WTC11 (cell line): ENCODE results near the gene CPT1C. TPM values are rescaled to one million over a fixed set of nuclear protein-coding genes. Genes with fewer than 3 reads are reported as not detected.

ENCODE experiments used
- ATAC-seq: fragments of 200-7000 bp; cut with Tn5 transposase; 2 replicates; pipeline ENCODE4 v1.10.0; 2021; ENCODE audit warnings: mild to moderate bottlenecking, moderate library complexity
- CTCF ChIA-PET: fragments of 300-600 bp; sonication (Branson Sonifier 250); formaldehyde crosslinking; loops from one replicate; lab custom pipeline; 2021; ENCODE audit warnings: antibody characterized with exemption; lab: Charles Lee
- POLR2A ChIA-PET: fragments of 350-600 bp; sonication (Branson Sonifier 250); formaldehyde crosslinking; loops from one replicate; lab custom pipeline; 2021; ENCODE audit warnings: antibody characterized with exemption; lab: Charles Lee
- DNase-seq: peaks from one replicate; pipeline ENCODE4 v3.0.0; 2021; ENCODE audit warnings: low spot score
- H3K27ac Mint-ChIP-seq: 2 replicates; pipeline ENCODE4 v1.8.0; 2021; ENCODE audit warnings: mixed read lengths
- H3K27me3 Mint-ChIP-seq: 2 replicates; pipeline ENCODE4 v1.8.0; 2021; ENCODE audit warnings: low read depth, mild to moderate bottlenecking, moderate library complexity, mixed read lengths
- H3K36me3 Mint-ChIP-seq: 2 replicates; pipeline ENCODE4 v1.8.0; 2021; ENCODE audit warnings: mixed read lengths
- H3K4me1 Mint-ChIP-seq: 2 replicates; pipeline ENCODE4 v1.8.0; 2022; ENCODE audit warnings: mixed read lengths
- H3K4me3 Mint-ChIP-seq: 2 replicates; pipeline ENCODE4 v1.8.0; 2021; ENCODE audit warnings: mild to moderate bottlenecking, moderate library complexity, mixed read lengths
- H3K9me3 Mint-ChIP-seq: 2 replicates; pipeline ENCODE4 v1.8.0; 2021; ENCODE audit warnings: mixed read lengths
- CTCF ChIP-seq: fragments of 200-600 bp; IDR thresholded peaks from 2 replicates; pipeline ENCODE4 v1.8.0; 2022; ENCODE audit warnings: antibody characterized with exemption
- E2F1 ChIP-seq: sonication (generic); formaldehyde crosslinking; IDR thresholded peaks from 2 replicates; pipeline ENCODE4 v1.8.0; 2022; ENCODE audit warnings: mild to moderate bottlenecking, missing genetic modification reagents
- ETV6 ChIP-seq: sonication (generic); formaldehyde crosslinking; IDR thresholded peaks from 2 replicates; pipeline ENCODE4 v1.8.1; 2022; ENCODE audit warnings: mild to moderate bottlenecking, missing genetic modification reagents
- FOXJ3 ChIP-seq: sonication (generic); formaldehyde crosslinking; IDR thresholded peaks from 2 replicates; pipeline ENCODE4 v1.9.0; 2021; ENCODE audit warnings: missing genetic modification reagents, mild to moderate bottlenecking, borderline replicate concordance
- FOXK1 ChIP-seq: sonication (generic); formaldehyde crosslinking; IDR thresholded peaks from 2 replicates; pipeline ENCODE4 v1.8.0; 2022; ENCODE audit warnings: mild to moderate bottlenecking, moderate library complexity, missing genetic modification reagents
- GABPB1 ChIP-seq: sonication (generic); formaldehyde crosslinking; IDR thresholded peaks from 2 replicates; pipeline ENCODE4 v1.8.1; 2023; ENCODE audit warnings: mild to moderate bottlenecking, missing genetic modification reagents
- JUN ChIP-seq: sonication (generic); formaldehyde crosslinking; IDR thresholded peaks from 2 replicates; pipeline ENCODE4 v1.8.0; 2023; ENCODE audit warnings: mild to moderate bottlenecking, missing genetic modification reagents
- KAT7 ChIP-seq: sonication (generic); formaldehyde crosslinking; IDR thresholded peaks from 2 replicates; pipeline ENCODE4 v1.8.1; 2023; ENCODE audit warnings: missing genetic modification reagents, mild to moderate bottlenecking, borderline replicate concordance
- MYBL2 ChIP-seq: sonication (generic); formaldehyde crosslinking; IDR thresholded peaks from 2 replicates; pipeline ENCODE4 v1.8.1; 2023; ENCODE audit warnings: mild to moderate bottlenecking, moderate library complexity, missing genetic modification reagents
- NFYB ChIP-seq: sonication (generic); formaldehyde crosslinking; conservative IDR thresholded peaks from 2 replicates; pipeline ENCODE4 v1.8.0; 2022; ENCODE audit warnings: low read depth, missing genetic modification reagents
- PRRX2 ChIP-seq: fragments of 250-450 bp; sonication (Bioruptor Pico); IDR thresholded peaks from 2 replicates; pipeline ENCODE4 v1.8.0; 2021; ENCODE audit warnings: mild to moderate bottlenecking
- SMAD4 ChIP-seq: sonication (generic); formaldehyde crosslinking; IDR thresholded peaks from 2 replicates; pipeline ENCODE4 v1.8.0; 2022; ENCODE audit warnings: mild to moderate bottlenecking, missing genetic modification reagents
- TCF7 ChIP-seq: sonication (generic); formaldehyde crosslinking; IDR thresholded peaks from 2 replicates; pipeline ENCODE4 v1.8.0; 2022; ENCODE audit warnings: mild to moderate bottlenecking, low read depth, missing genetic modification reagents, moderate library complexity
- TP53 ChIP-seq: sonication (generic); formaldehyde crosslinking; IDR thresholded peaks from 2 replicates; pipeline ENCODE4 v1.8.1; 2023; ENCODE audit warnings: mild to moderate bottlenecking, missing genetic modification reagents
- ZMAT4 ChIP-seq: fragments of 250-450 bp; sonication (Bioruptor Pico); IDR thresholded peaks from 2 replicates; pipeline ENCODE4 v1.9.0; 2021; ENCODE audit warnings: mild to moderate bottlenecking
- ZNF138 ChIP-seq: sonication (generic); formaldehyde crosslinking; conservative IDR thresholded peaks from 2 replicates; pipeline ENCODE4 v1.8.1; 2022; ENCODE audit warnings: mild to moderate bottlenecking, moderate library complexity, missing genetic modification reagents
- ZNF232 ChIP-seq: sonication (generic); formaldehyde crosslinking; IDR thresholded peaks from 2 replicates; pipeline ENCODE4 v1.8.0; 2022; ENCODE audit warnings: mild to moderate bottlenecking, missing genetic modification reagents
- ZNF263 ChIP-seq: sonication (generic); formaldehyde crosslinking; IDR thresholded peaks from 2 replicates; pipeline ENCODE4 v1.8.1; 2022; ENCODE audit warnings: low read depth, mild to moderate bottlenecking, moderate library complexity, missing genetic modification reagents
- ZNF416 ChIP-seq: fragments of 250-450 bp; sonication (Bioruptor Pico); IDR thresholded peaks from 2 replicates; pipeline ENCODE4 v1.9.0; 2021; ENCODE audit warnings: mild to moderate bottlenecking, inconsistent platforms
- total RNA-seq: library from RNA; stranded (reverse); gene quantifications from 3 replicates; pipeline ENCODE4 v1.2.3, GENCODE V29; 2021
- TF ChIP-seq, protein P1 (sequence below): fragments of 250-450 bp; sonication (Bioruptor Pico); conservative IDR thresholded peaks from 2 replicates; pipeline ENCODE4 v1.9.0; 2021; ENCODE audit warnings: mild to moderate bottlenecking
- TF ChIP-seq, protein P2 (sequence below): sonication (generic); formaldehyde crosslinking; IDR thresholded peaks from 2 replicates; pipeline ENCODE4 v1.8.1; 2022; ENCODE audit warnings: low read depth, mild to moderate bottlenecking, moderate library complexity, missing genetic modification reagents, borderline replicate concordance
- TF ChIP-seq, protein P3 (sequence below): sonication (generic); formaldehyde crosslinking; IDR thresholded peaks from 2 replicates; pipeline ENCODE4 v1.8.1; 2023; ENCODE audit warnings: mild to moderate bottlenecking, missing genetic modification reagents
- TF ChIP-seq, protein P4 (sequence below): sonication (generic); formaldehyde crosslinking; IDR thresholded peaks from 2 replicates; pipeline ENCODE4 v1.8.0; 2022; ENCODE audit warnings: mild to moderate bottlenecking, missing genetic modification reagents

Gene CPT1C
- total RNA-seq, 1 experiment from 2014 or later = 74.6 TPM

DNA sequence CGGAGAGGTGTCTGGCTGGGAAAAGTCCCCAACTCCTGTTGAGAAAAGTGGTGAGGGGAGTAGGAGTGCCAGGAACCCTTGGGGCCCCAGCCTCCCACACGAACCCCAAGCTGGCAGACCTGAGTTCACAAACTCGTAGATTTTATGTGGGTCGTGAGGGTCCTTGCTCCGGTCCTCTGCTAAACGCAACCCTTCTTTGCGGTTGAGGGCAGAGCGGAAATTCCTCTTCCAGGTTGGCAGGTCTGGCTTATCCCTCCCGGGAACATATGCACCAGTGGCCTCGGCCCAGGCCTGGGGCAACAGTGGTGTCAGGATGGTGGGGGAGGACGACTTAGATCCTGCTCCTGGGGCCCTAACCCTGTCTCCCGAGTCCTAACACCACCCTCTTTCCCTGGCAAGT lies 27.7 kb upstream of the CPT1C start:
- no peak for ATAC-seq
- no peak overlapping the region for H3K27ac Mint-ChIP-seq
- peaks cover 12% of the 10 kb centered on the region for H3K4me1 Mint-ChIP-seq
- POLR2A ChIA-PET = interaction anchor here (2.7 kb wide), 1 partner anchor 13 kb away, joined by 29 read pairs; the partner anchor contains the start of gene PRMT1
- peaks cover 7% of the 10 kb centered on the region for H3K9me3 Mint-ChIP-seq
- DNase-seq = no peak
- CTCF ChIA-PET = interaction anchor here (1.3 to 3.6 kb wide), 4 partner anchors 12 to 117 kb away, joined by 4 to 35 read pairs (median 11); partner anchors contain the start of genes PRMT1 and SCAF1
- TF ChIP-seq KAT7 (CRISPR knock-in tag) (no peak), CTCF (no peak), FOXK1 (CRISPR knock-in tag) (no peak), E2F1 (no peak), NFYB (CRISPR knock-in tag) (no peak), FOXJ3 (no peak), JUN (CRISPR knock-in tag) (no peak), TCF7 (CRISPR knock-in tag) (no peak), ZNF138 (CRISPR knock-in tag) (no peak), TP53 (CRISPR knock-in tag) (no peak), ZNF263 (CRISPR knock-in tag) (no peak), ZNF416 (CRISPR knock-in tag) (no peak), ZNF232 (no peak), MYBL2 (CRISPR knock-in tag) (no peak)
- TF ChIP-seq, protein P1, sequence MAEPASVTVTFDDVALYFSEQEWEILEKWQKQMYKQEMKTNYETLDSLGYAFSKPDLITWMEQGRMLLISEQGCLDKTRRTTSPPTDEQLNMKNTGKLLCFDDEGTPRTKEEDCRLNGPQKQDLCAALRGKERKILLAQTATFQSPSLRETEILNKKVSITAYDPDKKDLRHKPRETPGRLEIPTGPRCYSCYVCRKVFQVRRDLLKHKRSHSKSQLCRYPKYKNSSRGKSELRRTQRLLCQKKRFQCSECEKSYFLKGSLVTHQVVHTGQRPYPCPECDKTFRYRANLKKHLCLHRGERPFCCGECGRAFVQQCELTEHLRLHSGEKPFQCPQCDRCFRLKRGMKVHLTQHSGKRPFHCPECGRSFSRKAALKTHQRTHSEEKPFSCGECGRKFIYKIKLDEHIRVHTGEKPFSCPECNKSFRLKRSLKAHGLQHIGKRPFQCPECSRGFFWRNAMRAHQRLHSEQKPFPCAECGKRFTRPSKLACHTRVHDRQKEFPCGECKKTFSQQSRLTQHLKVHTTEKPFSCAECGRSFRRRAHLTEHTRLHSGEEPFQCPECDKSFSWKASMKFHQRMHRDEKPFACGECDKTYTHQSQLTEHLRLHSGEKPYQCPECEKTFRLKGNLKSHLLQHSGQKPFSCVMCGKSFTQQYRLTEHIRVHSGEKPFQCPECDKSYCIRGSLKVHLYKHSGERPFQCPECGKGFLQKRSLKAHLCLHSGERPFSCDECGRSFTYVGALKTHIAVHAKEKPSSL (CRISPR knock-in tag) = no peak
- TF ChIP-seq, protein P2, sequence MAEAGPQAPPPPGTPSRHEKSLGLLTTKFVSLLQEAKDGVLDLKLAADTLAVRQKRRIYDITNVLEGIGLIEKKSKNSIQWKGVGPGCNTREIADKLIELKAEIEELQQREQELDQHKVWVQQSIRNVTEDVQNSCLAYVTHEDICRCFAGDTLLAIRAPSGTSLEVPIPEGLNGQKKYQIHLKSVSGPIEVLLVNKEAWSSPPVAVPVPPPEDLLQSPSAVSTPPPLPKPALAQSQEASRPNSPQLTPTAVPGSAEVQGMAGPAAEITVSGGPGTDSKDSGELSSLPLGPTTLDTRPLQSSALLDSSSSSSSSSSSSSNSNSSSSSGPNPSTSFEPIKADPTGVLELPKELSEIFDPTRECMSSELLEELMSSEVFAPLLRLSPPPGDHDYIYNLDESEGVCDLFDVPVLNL (CRISPR knock-in tag) = no peak
- H3K36me3 Mint-ChIP-seq = peaks cover 48% of the 10 kb centered on the region
- peak overlapping the region; percentile 30; the same call in 1 of the 2 replicates for H3K4me3 Mint-ChIP-seq
- H3K27me3 Mint-ChIP-seq = no peaks in the 10 kb centered on the region; the same call in 1 of the 2 replicates

GRCh38 chr19:49664171-49665035 lies 26.5 kb upstream of the CPT1C start:
- H3K4me3 Mint-ChIP-seq = peak overlapping the region; percentile 98
- ChIA-PET CTCF (interaction anchor here (0.6 to 3.6 kb wide), 17 partner anchors 10 to 302 kb away, joined by 3 to 35 read pairs (median 4); partner anchors contain the start of genes PRMT1, RRAS, SCAF1 and TEAD2), POLR2A (interaction anchor here (0.8 to 2.7 kb wide), 7 partner anchors 12 to 106 kb away, joined by 4 to 29 read pairs (median 6); partner anchors contain the start of genes PRMT1, RRAS and SCAF1)
- no peaks in the 10 kb centered on the region; the same call in 1 of the 2 replicates for H3K27me3 Mint-ChIP-seq
- ATAC-seq (peak; percentile 71), DNase-seq (peak; percentile 95)
- peaks cover 45% of the 10 kb centered on the region for H3K36me3 Mint-ChIP-seq
- H3K27ac Mint-ChIP-seq = peak overlapping the region; percentile 98
- H3K4me1 Mint-ChIP-seq = peaks cover 12% of the 10 kb centered on the region
- H3K9me3 Mint-ChIP-seq = peaks cover 7% of the 10 kb centered on the region
- TF ChIP-seq, protein P3, sequence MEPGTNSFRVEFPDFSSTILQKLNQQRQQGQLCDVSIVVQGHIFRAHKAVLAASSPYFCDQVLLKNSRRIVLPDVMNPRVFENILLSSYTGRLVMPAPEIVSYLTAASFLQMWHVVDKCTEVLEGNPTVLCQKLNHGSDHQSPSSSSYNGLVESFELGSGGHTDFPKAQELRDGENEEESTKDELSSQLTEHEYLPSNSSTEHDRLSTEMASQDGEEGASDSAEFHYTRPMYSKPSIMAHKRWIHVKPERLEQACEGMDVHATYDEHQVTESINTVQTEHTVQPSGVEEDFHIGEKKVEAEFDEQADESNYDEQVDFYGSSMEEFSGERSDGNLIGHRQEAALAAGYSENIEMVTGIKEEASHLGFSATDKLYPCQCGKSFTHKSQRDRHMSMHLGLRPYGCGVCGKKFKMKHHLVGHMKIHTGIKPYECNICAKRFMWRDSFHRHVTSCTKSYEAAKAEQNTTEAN (CRISPR knock-in tag) = peak; percentile 77; the same call in 1 of the 2 replicates
- TF ChIP-seq SMAD4 (CRISPR knock-in tag) (0 out of 2 replicates have a peak, but pooled peaks have one; percentile 23), ZMAT4 (CRISPR knock-in tag) (0 out of 2 replicates have a peak, but pooled peaks have one; percentile 43), PRRX2 (CRISPR knock-in tag) (no peak), ETV6 (peak; percentile 91), FOXK1 (CRISPR knock-in tag) (peak; percentile 62; the same call in 1 of the 2 replicates), GABPB1 (CRISPR knock-in tag) (peak; percentile 37; the same call in 1 of the 2 replicates)
- TF ChIP-seq, protein P4, sequence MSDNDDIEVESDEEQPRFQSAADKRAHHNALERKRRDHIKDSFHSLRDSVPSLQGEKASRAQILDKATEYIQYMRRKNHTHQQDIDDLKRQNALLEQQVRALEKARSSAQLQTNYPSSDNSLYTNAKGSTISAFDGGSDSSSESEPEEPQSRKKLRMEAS (CRISPR knock-in tag) = peak; percentile 74; the same call in 1 of the 2 replicates
